Suprapubic skin (tissue), 4 donors: ENCODE data around the gene UGT3A1. TPM values are rescaled to one million over a fixed set of nuclear protein-coding genes. Genes with fewer than 3 reads are reported as not detected.

Experiments
- DNase-seq, 2 donors: peaks; one replicate each; pipeline ENCODE4 v3.0.0-alpha.2; 2019; ENCODE audit warnings: low spot score in 2 of 2
- H3K27ac ChIP-seq: fragments of 200-600 bp; sonication (generic); one replicate; pipeline ENCODE4 v1.5.1; 2019
- H3K27me3 ChIP-seq: fragments of 200-600 bp; sonication (generic); one replicate; pipeline ENCODE4 v1.5.1; 2019
- H3K36me3 ChIP-seq: fragments of 200-600 bp; sonication (generic); one replicate; pipeline ENCODE4 v1.5.1; 2019
- H3K4me1 ChIP-seq: fragments of 200-600 bp; sonication (generic); one replicate; pipeline ENCODE4 v1.5.1; 2019
- H3K4me3 ChIP-seq: fragments of 200-600 bp; sonication (generic); one replicate; pipeline ENCODE4 v1.5.1; 2019; ENCODE audit warnings: mild to moderate bottlenecking
- H3K9me3 ChIP-seq: fragments of 200-600 bp; sonication (generic); one replicate; pipeline ENCODE4 v1.5.1; 2019
- CTCF ChIP-seq, 2 donors: fragments of 200-600 bp in 1 of 2; fragments of 450-650 bp in 1 of 2; sonication (generic) in 1 of 2; IDR thresholded peaks; one replicate each; pipeline ENCODE4 v1.5.1; 2016 to 2019; ENCODE audit warnings: antibody characterized with exemption in 2 of 2, mild to moderate bottlenecking in 1 of 2, moderate library complexity in 1 of 2
- EP300 ChIP-seq: sonication (generic); formaldehyde crosslinking; IDR thresholded peaks from one replicate; pipeline ENCODE4 v1.6.1; 2017; ENCODE audit warnings: antibody characterized with exemption
- POLR2A ChIP-seq, 2 donors: fragments of 450-650 bp; IDR thresholded peaks; one replicate each; pipeline ENCODE4 v1.6.1; 2017; ENCODE audit warnings: antibody characterized with exemption in 2 of 2, mild to moderate bottlenecking in 2 of 2, moderate library complexity in 2 of 2
- POLR2AphosphoS5 ChIP-seq, 3 donors: sonication (generic); formaldehyde crosslinking; IDR thresholded peaks; one replicate each; pipeline ENCODE4 v1.6.1; 2017; ENCODE audit warnings: antibody characterized with exemption in 3 of 3
- WGBS: methylation state at CpG from one replicate; pipeline ENCODE4 v1.1.5; 2018; 5-methylcytosine and 5-hydroxymethylcytosine counted together
- total RNA-seq, 4 donors: library from RNA; depleted of rRNA; stranded (reverse); fragments of >200 nt; gene quantifications; one replicate each; pipeline ENCODE4 v1.1.0, GENCODE V29; 2016

Gene UGT3A1
- total RNA-seq, 4 donors from 2014 or later = 0.13 to 0.19 TPM; not detected in 2

- no peak for DNase-seq
- no peaks in the 10 kb centered on the region for H3K36me3 ChIP-seq
- no peak overlapping the region for H3K27ac ChIP-seq
- no peak overlapping the region for H3K4me3 ChIP-seq
- WGBS = 51% methylated on average over 7 of the region's 7 CpGs
- TF ChIP-seq POLR2AphosphoS5 (IDR thresholded peaks at IDR 0.05) (no peak), CTCF (IDR thresholded peaks at IDR 0.05) (no peak), EP300 (no peak), POLR2A (IDR thresholded peaks at IDR 0.05) (no peak)
- no peaks in the 10 kb centered on the region for H3K9me3 ChIP-seq
- H3K4me1 ChIP-seq = peaks cover 12% of the 10 kb centered on the region
- H3K27me3 ChIP-seq = peaks cover 39% of the 10 kb centered on the region
Observed at GRCh38 chr5:35922468-35922867, 68.7 kb downstream of the UGT3A1 start.

DNA sequence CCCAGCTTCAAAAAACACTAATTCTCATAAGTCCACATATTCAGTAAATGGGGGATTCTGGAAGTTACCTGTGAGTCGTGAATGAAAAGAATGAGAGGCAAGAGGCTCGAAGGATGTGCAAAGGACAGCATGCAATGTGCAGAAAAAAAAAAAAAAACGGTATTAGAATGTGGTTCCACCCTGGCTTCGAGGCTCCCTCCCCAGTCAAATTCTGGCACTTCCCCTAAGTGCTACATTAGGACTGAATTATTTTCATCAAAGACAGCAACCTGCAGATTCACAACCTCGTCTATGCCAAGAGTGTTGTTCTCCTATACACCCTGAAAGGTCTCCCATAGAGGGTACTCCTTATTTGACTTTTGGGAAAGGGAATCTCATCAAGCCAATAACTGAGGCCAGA is 69.3 kb downstream of the UGT3A1 start:
- H3K4me1 ChIP-seq = peaks cover 12% of the 10 kb centered on the region
- no peak for DNase-seq
- 51% methylated on average over 5 of the region's 5 CpGs for WGBS
- H3K36me3 ChIP-seq = no peaks in the 10 kb centered on the region
- H3K27me3 ChIP-seq = peaks cover 34% of the 10 kb centered on the region
- TF ChIP-seq EP300 (no peak), POLR2A (IDR thresholded peaks at IDR 0.05) (no peak), CTCF (IDR thresholded peaks at IDR 0.05) (no peak), POLR2AphosphoS5 (IDR thresholded peaks at IDR 0.05) (no peak)
- H3K4me3 ChIP-seq = no peak overlapping the region
- H3K27ac ChIP-seq = no peak overlapping the region
- no peaks in the 10 kb centered on the region for H3K9me3 ChIP-seq

GRCh38 chr5:35920890-35921289 is 70.3 kb downstream of the UGT3A1 start:
- H3K4me1 ChIP-seq = peaks cover 8% of the 10 kb centered on the region
- no peak overlapping the region for H3K4me3 ChIP-seq
- no peaks in the 10 kb centered on the region for H3K36me3 ChIP-seq
- H3K9me3 ChIP-seq = no peaks in the 10 kb centered on the region
- WGBS = 83% methylated on average over 10 of the region's 11 CpGs
- peaks cover 27% of the 10 kb centered on the region for H3K27me3 ChIP-seq
- TF ChIP-seq POLR2AphosphoS5 (IDR thresholded peaks at IDR 0.05) (no peak), POLR2A (IDR thresholded peaks at IDR 0.05) (no peak), EP300 (no peak), CTCF (IDR thresholded peaks at IDR 0.05) (no peak)
- DNase-seq = no peak
- no peak overlapping the region for H3K27ac ChIP-seq

DNA sequence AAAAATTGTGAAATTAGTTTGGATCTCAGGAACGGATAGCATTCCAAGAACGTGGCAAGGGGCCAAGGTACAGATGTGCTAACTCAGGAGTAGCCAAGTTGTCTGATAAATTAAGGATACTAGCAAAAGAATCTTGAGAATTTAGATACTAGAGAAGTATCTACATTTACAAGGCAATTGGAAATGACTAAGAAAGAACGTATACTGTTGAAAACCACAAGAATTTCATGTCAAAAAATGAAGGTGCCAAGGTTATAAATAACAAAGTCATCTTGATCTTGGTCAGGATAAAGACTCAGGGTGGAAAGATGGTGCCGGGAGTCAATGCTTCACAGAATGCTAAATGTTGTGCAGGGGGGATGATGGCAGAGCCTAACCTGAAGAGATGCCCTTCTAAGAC is 72.0 kb downstream of the UGT3A1 start:
- Histone ChIP-seq H3K9me3 (no peaks in the 10 kb centered on the region), H3K4me1 (no peaks in the 10 kb centered on the region), H3K36me3 (no peaks in the 10 kb centered on the region), H3K4me3 (no peak overlapping the region), H3K27ac (no peak overlapping the region), H3K27me3 (peaks cover 21% of the 10 kb centered on the region)
- 32% methylated on average over 4 of the region's 4 CpGs for WGBS
- DNase-seq = no peak
- TF ChIP-seq EP300 = no peak
- no peak for TF ChIP-seq CTCF (IDR thresholded peaks at IDR 0.05)
- no peak for TF ChIP-seq POLR2AphosphoS5 (IDR thresholded peaks at IDR 0.05)
- TF ChIP-seq POLR2A (IDR thresholded peaks at IDR 0.05) = no peak

GRCh38 chr5:35908814-35909213 is 82.4 kb downstream of the UGT3A1 start:
- no peaks in the 10 kb centered on the region for H3K27me3 ChIP-seq
- H3K4me3 ChIP-seq = no peak overlapping the region
- H3K4me1 ChIP-seq = no peaks in the 10 kb centered on the region
- H3K9me3 ChIP-seq = no peaks in the 10 kb centered on the region
- no peak for DNase-seq
- H3K27ac ChIP-seq = no peak overlapping the region
- H3K36me3 ChIP-seq = no peaks in the 10 kb centered on the region
- no peak for TF ChIP-seq EP300
- no peak for TF ChIP-seq POLR2A (IDR thresholded peaks at IDR 0.05)
- TF ChIP-seq POLR2AphosphoS5 (IDR thresholded peaks at IDR 0.05) = no peak

- TF ChIP-seq CTCF (IDR thresholded peaks at IDR 0.05) (no peak), EP300 (no peak), POLR2AphosphoS5 (IDR thresholded peaks at IDR 0.05) (no peak), POLR2A (IDR thresholded peaks at IDR 0.05) (no peak)
- no peak for DNase-seq
- 44% methylated on average over 1 of the region's 1 CpG for WGBS
- no peak overlapping the region for H3K27ac ChIP-seq
- H3K27me3 ChIP-seq = no peaks in the 10 kb centered on the region
- no peak overlapping the region for H3K4me3 ChIP-seq
- no peaks in the 10 kb centered on the region for H3K4me1 ChIP-seq
- no peaks in the 10 kb centered on the region for H3K9me3 ChIP-seq
- H3K36me3 ChIP-seq = no peaks in the 10 kb centered on the region
Observed at GRCh38 chr5:35908228-35908627, 83.0 kb downstream of the UGT3A1 start.
